TTC549 (cell line): ENCODE results near the gene SREBF2.
"Not testable (repeated sequence)": the region's sequence is repeated elsewhere in the genome, so short reads cannot be mapped to it uniquely, and the experiment has no call there.

Experiments
- FAIRE-seq: peaks from 2 replicates; lab custom pipeline; 2012; peaks lifted over from hg19 to GRCh38; lab: Jason Lieb, UNC

The SREBF2 gene

GRCh38 chr22:41948928-41949296 lies 116.0 kb downstream of the SREBF2 start:
- FAIRE-seq: not testable (repeated sequence)

- no peak for FAIRE-seq
Measured at GRCh38 chr22:41949297-41949965, 116.5 kb downstream of the SREBF2 start.

- no peak for FAIRE-seq
Measured at GRCh38 chr22:41951898-41952474, 119.1 kb downstream of the SREBF2 start, which contains the start of gene SMIM45. SMIM45 (plus strand) TSS chr22:41952150.

DNA sequence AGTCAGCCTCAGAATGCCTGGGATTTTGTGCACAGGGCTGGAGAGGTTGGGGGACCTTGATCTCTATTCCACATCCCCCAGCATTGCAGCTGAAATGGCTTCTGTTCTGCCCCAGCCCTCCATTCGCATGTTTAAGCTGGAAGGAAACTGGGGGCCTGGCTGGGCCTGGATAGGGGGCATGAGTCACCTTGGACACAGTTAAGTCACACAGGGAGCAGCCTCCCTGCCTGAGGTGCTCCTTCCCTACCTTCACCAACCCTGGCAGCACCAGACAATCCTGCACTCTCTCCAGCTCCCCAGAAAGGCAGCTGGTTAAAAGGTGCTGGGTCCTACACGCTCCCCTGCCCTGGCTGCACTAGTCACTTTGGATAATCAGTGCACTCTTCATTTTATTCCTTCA lies 119.8 kb downstream of the SREBF2 start:
- no peak for FAIRE-seq
